Activated T-helper 9 cell treated with anti-CD3 and anti-CD28 coated beads, Interleukin-2, amount 50 U/mL, for 16 hours (primary cell): Measurements from ENCODE around the gene TCN1.
"Not testable (repeated sequence)": the region's sequence is repeated elsewhere in the genome, so short reads cannot be mapped to it uniquely, and the experiment has no call there.

ENCODE experiments used
- DNase-seq: peaks from one replicate; pipeline ENCODE4 v3.0.0-alpha.2; 2020; ENCODE audit warnings: low read depth

Gene TCN1

GRCh38 chr11:59857439-59858434 is 8.6 kb downstream of the TCN1 start:
- DNase-seq = no peak

GRCh38 chr11:59854871-59855270 is 11.4 kb downstream of the TCN1 start:
- DNase-seq = no peak

- not testable (repeated sequence) for DNase-seq
Observed at GRCh38 chr11:59851416-59851815, 14.9 kb downstream of the TCN1 start.

DNA sequence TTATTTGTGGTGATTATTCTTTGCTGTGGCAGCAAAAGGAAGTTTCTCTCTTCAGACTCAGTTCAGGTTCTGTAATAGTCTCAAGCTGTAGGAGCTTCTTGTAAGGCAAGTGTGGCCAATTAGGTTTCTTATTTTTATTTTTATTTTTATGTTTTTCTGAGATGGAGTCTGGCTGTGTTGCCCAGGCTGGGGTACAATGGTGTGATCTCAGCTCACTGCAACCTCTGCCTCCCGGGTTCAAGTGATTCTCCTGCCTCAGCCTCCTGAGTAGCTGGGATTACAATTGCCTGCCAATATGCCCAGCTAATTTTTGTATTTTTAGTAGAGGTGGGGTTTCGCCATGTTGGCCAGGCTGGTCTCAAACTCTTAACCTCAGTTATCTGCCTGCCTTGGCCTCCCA is 16.7 kb downstream of the TCN1 start:
- DNase-seq = not testable (repeated sequence)

DNA sequence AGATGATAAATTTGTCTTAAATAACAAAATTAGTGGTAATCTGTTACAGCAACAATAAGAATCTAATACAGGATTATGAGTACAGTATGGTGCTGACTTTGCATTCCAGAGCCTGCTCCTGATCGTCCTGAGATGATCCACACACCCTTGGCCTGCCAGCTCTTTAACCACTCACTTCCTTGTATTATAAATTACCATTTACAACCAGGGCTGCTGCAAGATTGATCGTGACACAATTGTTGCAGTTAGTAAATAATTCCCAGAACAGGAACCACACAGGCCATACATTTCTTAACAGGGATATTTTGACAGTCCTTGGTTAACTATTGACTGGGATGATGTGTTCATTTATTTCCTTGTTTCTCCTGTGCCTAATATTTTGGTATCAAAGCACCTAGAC is 17.2 kb downstream of the TCN1 start:
- DNase-seq = no peak

DNA sequence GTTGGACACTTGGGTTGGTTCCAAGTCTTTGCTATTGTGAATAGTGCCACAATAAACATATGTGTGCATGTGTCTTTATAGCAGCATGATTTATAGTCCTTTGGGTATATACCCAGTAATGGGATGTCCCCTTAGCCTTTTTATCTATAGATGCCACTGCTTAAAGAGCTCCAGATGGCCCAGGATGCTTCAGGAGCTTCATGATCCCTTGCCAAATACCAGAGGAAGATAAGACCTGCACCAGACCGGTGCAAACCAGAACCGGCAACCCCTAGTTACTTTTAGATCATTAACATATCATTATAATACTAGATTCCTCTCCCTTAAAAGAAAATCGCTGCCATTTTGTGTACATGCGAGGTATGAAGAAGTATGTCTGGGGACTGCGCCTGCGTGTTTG is 17.8 kb downstream of the TCN1 start:
- DNase-seq = not testable (repeated sequence)

DNA sequence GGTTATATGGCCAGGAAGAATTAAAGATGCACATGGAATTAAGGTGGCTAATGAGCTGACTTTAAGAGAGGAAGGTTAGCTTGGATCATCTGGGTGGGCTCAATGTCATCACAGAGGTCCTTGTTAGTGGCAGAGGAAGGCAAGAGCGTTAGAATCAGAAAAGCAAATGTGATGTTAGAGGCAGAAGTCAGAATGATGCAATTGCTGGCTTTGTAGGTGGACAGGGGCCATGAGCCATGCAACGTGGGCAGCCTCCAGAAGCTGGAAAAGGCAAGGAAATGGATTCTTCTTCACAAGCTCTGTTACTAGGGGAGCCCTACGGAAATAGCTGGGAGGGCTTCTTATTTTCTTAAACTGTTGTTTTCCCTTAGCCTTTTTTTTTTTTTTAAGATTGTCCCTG is 18.7 kb downstream of the TCN1 start:
- no peak for DNase-seq

GRCh38 chr11:59846556-59846955 is 19.7 kb downstream of the TCN1 start:
- DNase-seq = no peak

GRCh38 chr11:59845399-59845798 is 20.9 kb downstream of the TCN1 start, which contains the start of gene CBLIF:
Gene CBLIF, minus strand, starts transcription at chr11:59845499. Its CDS starts 46 bp downstream, at chr11:59845453.
- DNase-seq = no peak

GRCh38 chr11:59842316-59842715 is 24.0 kb downstream of the TCN1 start:
- no peak for DNase-seq

DNA sequence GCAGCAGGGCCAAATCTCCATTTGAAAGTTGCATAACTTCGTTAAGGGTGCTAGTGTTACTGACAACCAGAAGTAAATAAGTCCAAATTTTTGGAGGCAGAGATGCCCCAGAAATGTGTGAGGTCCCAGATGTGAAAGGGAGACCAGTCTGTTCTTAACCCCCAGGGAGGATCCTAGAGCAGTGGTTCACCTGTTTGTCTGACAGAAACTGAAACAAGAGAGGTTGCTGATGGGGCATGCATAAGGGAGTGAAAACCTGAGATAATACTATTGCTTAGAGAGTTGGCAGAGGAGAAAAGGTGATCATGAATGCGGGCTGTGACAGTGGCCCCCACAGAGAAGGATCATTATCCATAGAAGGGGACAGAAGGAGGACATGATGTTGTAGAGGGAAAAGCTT is 24.8 kb downstream of the TCN1 start:
- DNase-seq = no peak

DNA sequence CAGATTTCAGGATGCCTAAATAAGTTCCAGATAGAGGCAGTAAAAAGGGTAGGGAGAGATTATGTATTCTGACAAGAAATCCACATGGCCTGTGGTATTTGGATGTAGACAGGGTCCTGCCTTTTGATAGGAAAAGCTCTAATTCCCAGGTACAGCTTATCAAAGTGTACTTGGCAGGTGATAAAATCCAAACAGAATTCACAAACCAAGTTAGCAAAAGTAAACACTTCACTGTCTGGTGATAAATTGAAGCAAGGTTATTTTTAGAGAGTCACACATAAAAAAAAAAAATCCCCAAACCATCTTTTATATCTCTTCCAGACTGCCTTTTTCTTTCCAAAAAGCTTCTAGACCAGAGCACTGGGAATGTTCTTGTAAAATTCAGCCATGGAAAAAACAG is 26.7 kb downstream of the TCN1 start:
- DNase-seq = no peak

DNA sequence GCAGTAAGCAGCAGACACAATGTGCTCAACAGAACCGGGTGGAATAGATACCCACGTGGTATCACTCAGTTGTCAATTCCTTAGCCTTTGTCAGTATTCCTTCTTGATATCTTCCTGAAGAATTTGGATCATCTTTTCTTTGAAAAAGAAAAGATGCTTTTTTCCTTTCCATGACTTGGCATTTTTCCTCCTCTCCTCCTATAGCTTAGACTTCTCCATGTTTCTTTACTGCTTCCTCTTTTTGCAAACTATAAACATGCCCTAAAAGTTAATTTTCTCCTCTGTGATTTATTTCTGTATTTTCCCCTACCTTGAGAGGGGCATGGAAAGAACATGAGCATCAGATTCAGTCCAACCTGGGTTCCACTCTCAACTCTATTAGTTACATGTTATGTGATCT is 32.7 kb downstream of the TCN1 start:
- no peak for DNase-seq

DNA sequence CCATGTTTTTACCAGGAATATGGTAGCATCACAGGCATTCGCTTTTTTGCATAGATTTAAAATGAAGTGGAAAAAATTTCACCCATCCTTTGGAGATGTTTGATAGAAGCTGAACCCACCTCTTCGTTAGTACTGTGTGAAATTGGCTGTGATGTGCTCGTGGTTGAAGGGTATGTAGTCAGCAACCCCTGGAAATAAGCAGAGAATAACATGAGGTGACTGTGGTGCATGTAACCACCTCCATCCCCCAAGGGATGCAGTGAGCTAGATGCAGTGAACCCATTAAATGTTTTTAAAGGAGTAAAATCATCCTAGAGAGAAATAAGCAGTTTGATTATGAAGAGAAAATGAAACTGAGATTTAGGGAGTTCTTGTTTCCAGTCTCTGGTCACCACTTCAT is 36.9 kb downstream of the TCN1 start:
- no peak for DNase-seq

- DNase-seq = no peak
Observed at GRCh38 chr11:59822989-59823566, 43.2 kb downstream of the TCN1 start.

GRCh38 chr11:59818572-59818971 is 47.7 kb downstream of the TCN1 start:
- DNase-seq = no peak

- DNase-seq = not testable (repeated sequence)
Observed at GRCh38 chr11:59816434-59816833, 49.9 kb downstream of the TCN1 start.

- no peak for DNase-seq
Observed at GRCh38 chr11:59815754-59816153, 50.5 kb downstream of the TCN1 start.

DNA sequence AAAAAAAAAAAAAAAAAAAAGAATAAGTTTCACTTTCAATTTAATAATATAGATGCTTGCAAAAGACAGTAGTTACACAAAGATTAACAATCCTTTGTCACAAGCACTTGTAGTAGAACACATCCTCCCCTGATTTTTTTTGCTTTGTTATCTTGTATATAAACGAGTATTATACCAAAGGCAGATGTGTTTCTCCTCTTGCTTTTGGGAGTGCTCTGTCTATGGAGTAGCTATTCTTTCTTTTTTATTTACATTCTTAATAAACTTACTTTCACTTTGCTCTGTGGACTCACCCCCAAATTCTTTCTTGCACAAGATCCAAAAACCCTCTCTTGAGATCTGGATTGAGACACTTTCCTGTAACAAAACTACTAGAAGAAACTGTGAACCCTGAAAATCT is 52.3 kb downstream of the TCN1 start:
- no peak for DNase-seq

DNA sequence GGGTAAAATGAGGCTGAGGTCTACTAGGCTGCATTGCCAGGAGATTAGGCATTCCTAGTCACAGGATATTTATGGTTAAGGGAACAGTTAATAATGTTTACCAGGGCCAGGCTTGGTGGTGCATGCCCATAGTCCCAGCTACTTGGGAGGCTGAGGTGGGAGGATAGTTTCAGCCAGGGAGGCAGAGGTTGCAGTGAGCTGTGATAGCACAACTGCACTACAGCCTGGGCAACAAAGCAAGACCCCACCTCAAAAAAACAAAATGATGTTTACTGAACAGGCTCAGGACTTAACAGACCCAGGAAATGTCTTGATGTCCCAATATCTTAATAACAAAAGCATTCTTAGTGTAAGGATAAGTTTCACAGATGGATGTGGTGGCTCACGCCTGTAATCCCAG is 52.9 kb downstream of the TCN1 start:
- no peak for DNase-seq

- DNase-seq = no peak
Observed at GRCh38 chr11:59812220-59812619, 54.1 kb downstream of the TCN1 start.

DNA sequence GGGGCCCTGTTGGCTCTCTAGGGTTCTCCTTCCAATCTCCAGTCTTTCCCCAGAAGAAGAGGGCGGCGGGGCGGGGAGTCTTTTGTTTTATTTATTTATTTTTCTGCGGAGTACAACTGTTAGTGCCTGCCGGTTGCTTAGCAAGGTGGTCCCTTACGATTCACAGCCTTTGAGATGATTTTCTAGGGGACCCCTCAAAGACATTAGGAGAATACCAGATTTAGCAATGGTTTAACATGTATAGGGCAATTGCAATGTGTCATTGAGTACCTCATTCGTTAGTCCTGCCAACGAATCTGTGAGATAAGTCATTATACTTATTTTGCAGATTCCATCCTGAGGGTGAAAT is 55.4 kb downstream of the TCN1 start:
- no peak for DNase-seq

DNA sequence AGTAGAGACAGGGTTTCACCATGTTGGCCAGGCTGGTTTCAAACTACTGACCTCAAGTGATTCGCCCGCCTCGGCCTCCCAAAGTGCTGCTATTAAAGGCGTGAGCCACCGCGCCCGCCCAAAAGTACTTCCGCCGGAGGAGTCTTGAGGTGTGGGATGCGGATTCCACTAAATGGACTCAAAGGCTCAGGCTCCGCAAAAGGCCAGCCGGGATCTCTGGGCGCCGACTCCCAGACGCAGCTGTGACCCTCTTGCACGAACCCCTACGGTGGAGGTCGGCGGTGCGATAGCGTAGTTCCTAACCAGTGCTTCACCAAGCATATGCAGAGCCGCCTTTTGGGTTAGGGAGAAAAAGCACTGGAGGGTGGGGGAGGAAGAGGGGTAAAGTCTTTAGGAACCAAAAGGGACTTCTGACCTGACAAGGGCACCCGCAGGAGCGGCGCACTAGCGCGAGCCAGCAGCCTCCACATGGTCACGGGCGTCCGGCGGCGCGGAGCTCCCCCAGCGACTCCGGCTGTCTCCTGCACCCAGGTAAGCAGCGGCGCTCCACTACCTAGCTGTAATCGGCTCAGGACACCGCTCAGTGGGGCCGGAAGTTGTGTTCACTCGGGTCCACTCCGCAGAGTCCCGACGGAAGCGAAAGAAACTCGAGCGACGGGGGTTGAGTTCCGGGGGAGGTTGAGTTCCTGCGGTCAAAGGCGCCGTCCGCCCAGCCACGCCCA is 55.9 kb downstream of the TCN1 start, which contains the start of gene MRPL16:
TSS of gene MRPL16 (minus strand) at position 590 of the 722 bp plus-strand sequence. CDS start at position 470, 120 bp downstream.
- peak; percentile 83 for DNase-seq
